GM12891 (cell line): Measurements from ENCODE around the gene HMX3.

Source experiments
- PAX5 ChIP-seq: IDR thresholded peaks from 2 replicates; pipeline ENCODE4 v1.6.1; 2011; ENCODE audit warnings: low read length, moderate library complexity, mild to moderate bottlenecking; ENCODE audit not compliant: insufficient read depth, severe bottlenecking
- POLR2A ChIP-seq: IDR thresholded peaks from 2 replicates; pipeline ENCODE4 v1.6.1; 2011; ENCODE audit warnings: low read depth, low read length, control low read depth
- POLR2AphosphoS5 ChIP-seq: IDR thresholded peaks from 2 replicates; pipeline ENCODE4 v1.6.1; 2011; ENCODE audit warnings: low read depth, low read length, control low read depth
- POU2F2 ChIP-seq: IDR thresholded peaks from 2 replicates; pipeline ENCODE4 v1.6.1; 2011; ENCODE audit warnings: low read depth, mild to moderate bottlenecking, control low read depth, low read length, moderate library complexity
- SPI1 ChIP-seq: IDR thresholded peaks from 2 replicates; pipeline ENCODE4 v1.6.1; 2011; ENCODE audit warnings: low read depth, low read length, control low read depth
- TAF1 ChIP-seq: IDR thresholded peaks from 2 replicates; pipeline ENCODE4 v1.6.1; 2011; ENCODE audit warnings: low read depth, low read length, control low read depth

GRCh38 chr10:123175389-123176387 is 39.9 kb downstream of the HMX3 start:
- TF ChIP-seq POLR2A (no peak), TAF1 (no peak), POLR2AphosphoS5 (no peak), POU2F2 (no peak), SPI1 (no peak), PAX5 (no peak)
